ENCODE data around the gene IL1RAPL2. TPM values are rescaled to one million over a fixed set of nuclear protein-coding genes. Genes with fewer than 3 reads are reported as not detected.
A peak's percentile ranks its signal among the peaks of the same experiment; 100 is the strongest.

IL1RAPL2 gene
- total and polyA plus RNA-seq, 4 donors = 2.0 TPM; not detected in 3

- Histone ChIP-seq H3K4me3 (no peak overlapping the region), H3K9me3 (ENCODE audit: control insufficient read depth in 4 of 4, insufficient read depth in 3 of 4, low read length in 3 of 4) (peaks cover 0 to 6% (median 0%) of the 10 kb centered on the region in 4 donors), H3K4me1 (ENCODE audit: control insufficient read depth in 5 of 5, insufficient read depth in 5 of 5, low read length in 5 of 5) (no peaks in the 10 kb centered on the region), H3K27me3 (ENCODE audit: control insufficient read depth in 3 of 3, insufficient read depth in 3 of 3, low read length in 2 of 3) (peaks cover 9 to 70% (median 51%) of the 10 kb centered on the region in 3 donors), H3K27ac (ENCODE audit: low read depth in 1 of 2, low read length in 1 of 2) (no peak overlapping the region), H3K9ac (ENCODE audit: insufficient read depth in 1 of 2, low read length in 2 of 2) (no peak overlapping the region), H3K36me3 (ENCODE audit: control insufficient read depth in 4 of 4, insufficient read depth in 4 of 4, low read length in 4 of 4) (no peaks in the 10 kb centered on the region)
- ATAC-seq (ENCODE audit: insufficient read depth, low FRiP score) (no peak), DNase-seq (peak; percentile 36 to 63 (median 43))
- WGBS, 2 donors = 3 to 33% methylated on average over 38 to 46 of the region's 46 CpGs
- TF ChIP-seq CTCF (IDR thresholded peaks at IDR 0.05; ENCODE audit: control extremely low read depth, extremely low read depth) = no peak
Observed at GRCh38 chrX:104566681-104567501, 892 bp downstream of the IL1RAPL2 start.

DNA sequence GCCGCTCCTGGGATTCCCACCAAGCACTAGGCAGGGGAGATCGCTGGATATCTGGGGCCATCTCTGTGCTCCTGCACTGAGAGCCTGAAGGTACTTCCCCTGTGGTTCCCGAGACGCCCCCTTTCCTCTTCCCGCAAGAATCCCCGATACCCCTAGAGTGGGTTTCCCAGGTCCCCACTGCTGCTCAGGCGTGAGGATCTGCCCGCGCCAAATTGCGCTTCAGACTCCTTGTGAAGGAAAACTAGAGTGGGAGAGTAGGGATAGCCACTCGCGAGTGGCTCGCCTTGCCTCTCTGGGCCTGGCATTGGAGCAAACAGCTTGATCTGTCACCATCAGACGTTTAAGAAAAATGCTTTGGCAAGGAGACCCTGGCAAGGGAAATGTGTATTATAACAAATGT is 1.5 kb downstream of the IL1RAPL2 start:
- ATAC-seq (ENCODE audit: insufficient read depth, low FRiP score) = no peak
- TF ChIP-seq CTCF (IDR thresholded peaks at IDR 0.05; ENCODE audit: control extremely low read depth, extremely low read depth) = no peak
- DNase-seq = no peak
- H3K9me3 ChIP-seq (ENCODE audit: control insufficient read depth in 4 of 4, insufficient read depth in 3 of 4, low read length in 3 of 4) = peaks cover 0 to 6% (median 0%) of the 10 kb centered on the region in 4 donors
- H3K27ac ChIP-seq (ENCODE audit: low read depth in 1 of 2, low read length in 1 of 2) = no peak overlapping the region
- 12 to 35% methylated on average over 13 to 14 of the region's 14 CpGs for WGBS, 2 donors
- H3K4me3 ChIP-seq = no peak overlapping the region
- H3K9ac ChIP-seq (ENCODE audit: insufficient read depth in 1 of 2, low read length in 2 of 2) = no peak overlapping the region
- peaks cover 9 to 64% (median 51%) of the 10 kb centered on the region in 3 donors for H3K27me3 ChIP-seq (ENCODE audit: control insufficient read depth in 3 of 3, insufficient read depth in 3 of 3, low read length in 2 of 3)
- H3K36me3 ChIP-seq (ENCODE audit: control insufficient read depth in 4 of 4, insufficient read depth in 4 of 4, low read length in 4 of 4) = no peaks in the 10 kb centered on the region
- H3K4me1 ChIP-seq (ENCODE audit: control insufficient read depth in 5 of 5, insufficient read depth in 5 of 5, low read length in 5 of 5) = no peaks in the 10 kb centered on the region

DNA sequence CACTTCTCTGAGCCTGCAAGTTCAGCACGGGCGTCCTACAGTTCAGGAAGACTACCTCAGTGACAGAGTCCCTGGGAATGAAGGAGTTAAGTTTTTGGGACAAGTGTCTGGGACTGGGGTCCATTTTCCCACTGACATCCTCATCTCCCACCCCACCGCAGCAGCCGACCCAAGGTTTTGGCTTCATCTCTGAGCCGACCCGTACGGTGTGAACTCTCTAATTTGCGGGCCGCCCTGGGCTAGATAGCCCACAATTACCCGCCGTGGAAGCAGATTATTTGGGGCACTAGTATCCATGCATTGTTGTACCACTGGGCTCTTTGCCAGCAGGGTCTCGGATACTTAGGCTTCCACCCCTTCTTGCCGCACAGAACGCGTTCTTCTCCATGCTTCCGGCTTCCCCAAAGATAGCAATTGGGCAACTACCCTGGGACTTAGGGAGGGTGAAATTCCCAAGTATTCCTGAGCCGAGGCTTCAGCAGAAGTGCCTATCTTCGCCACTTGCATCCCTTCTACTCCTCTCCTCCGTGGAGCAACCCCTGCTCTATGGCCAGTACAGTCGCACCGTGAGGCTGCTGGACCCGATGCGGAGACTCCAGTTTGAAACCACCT is 2.4 kb downstream of the IL1RAPL2 start:
- Histone ChIP-seq H3K4me1 (ENCODE audit: control insufficient read depth in 5 of 5, insufficient read depth in 5 of 5, low read length in 5 of 5) (no peaks in the 10 kb centered on the region), H3K27ac (ENCODE audit: low read depth in 1 of 2, low read length in 1 of 2) (no peak overlapping the region), H3K9ac (ENCODE audit: insufficient read depth in 1 of 2, low read length in 2 of 2) (no peak overlapping the region), H3K36me3 (ENCODE audit: control insufficient read depth in 4 of 4, insufficient read depth in 4 of 4, low read length in 4 of 4) (no peaks in the 10 kb centered on the region), H3K9me3 (ENCODE audit: control insufficient read depth in 4 of 4, insufficient read depth in 3 of 4, low read length in 3 of 4) (peaks cover 0 to 6% (median 0%) of the 10 kb centered on the region in 4 donors), H3K27me3 (ENCODE audit: control insufficient read depth in 3 of 3, insufficient read depth in 3 of 3, low read length in 2 of 3) (peaks cover 9 to 60% (median 53%) of the 10 kb centered on the region in 3 donors), H3K4me3 (no peak overlapping the region)
- ATAC-seq (ENCODE audit: insufficient read depth, low FRiP score) = no peak
- TF ChIP-seq CTCF (IDR thresholded peaks at IDR 0.05; ENCODE audit: control extremely low read depth, extremely low read depth) = no peak
- DNase-seq = no peak
- 12 to 44% methylated on average over 18 to 23 of the region's 23 CpGs for WGBS, 2 donors

All from lung (tissue), 12 donors.